Measurements from ENCODE around the gene CCDC97.

CCDC97 gene

DNA sequence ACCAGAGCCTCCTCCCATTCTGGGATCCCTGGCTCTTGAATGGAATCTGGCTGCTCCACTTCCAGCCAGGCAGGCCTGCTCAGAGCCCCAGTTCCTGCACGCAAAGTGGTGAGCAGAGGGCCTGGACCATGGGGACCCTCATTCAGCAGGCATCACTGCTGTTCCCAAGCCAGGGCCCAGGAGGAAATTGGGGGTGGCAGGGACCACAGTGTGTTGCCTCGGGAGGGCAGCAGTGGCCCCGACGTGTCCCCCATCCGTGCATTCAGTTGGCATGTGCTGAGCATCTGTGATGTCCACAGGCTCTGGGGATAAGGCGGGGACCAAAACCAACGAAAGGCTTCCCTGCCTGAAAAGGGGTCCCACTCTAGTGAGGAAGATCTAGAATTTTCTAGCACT is 11.2 kb downstream of the CCDC97 start:
- no peak for DNase-seq

DNA sequence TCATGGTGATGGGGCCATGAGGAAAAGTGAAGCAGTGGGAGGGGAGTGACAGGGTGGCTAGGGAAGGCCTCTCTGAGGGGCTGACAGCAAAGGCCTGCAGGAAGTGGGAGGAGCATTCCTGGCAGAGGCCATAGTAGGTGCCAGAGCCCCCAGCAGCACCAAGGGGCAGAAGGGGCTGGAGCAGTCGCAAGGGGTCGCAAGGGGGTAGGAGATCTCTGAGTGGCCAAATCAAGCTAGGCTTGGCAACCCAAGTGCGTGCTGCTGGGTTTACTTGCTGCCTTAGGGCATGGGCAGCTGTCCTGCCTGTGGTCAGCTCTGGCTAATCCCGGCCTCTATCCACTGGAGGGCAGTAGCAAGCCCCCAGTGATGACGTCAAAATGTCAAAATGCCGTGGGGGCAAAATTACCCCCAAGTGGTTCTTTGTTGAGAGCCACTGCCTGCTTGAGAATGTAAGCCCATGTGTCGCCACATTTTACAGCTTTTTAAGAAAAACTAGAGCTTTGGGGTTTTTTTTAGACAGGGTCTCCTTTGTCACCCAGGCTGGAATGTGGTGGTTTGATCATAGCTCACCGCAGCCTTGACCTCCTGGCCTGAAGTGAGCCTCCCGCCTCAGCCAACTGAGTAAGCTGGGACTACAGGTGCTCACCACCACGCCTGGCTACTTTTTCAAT is 11.8 kb downstream of the CCDC97 start:
- no peak for DNase-seq

DNA sequence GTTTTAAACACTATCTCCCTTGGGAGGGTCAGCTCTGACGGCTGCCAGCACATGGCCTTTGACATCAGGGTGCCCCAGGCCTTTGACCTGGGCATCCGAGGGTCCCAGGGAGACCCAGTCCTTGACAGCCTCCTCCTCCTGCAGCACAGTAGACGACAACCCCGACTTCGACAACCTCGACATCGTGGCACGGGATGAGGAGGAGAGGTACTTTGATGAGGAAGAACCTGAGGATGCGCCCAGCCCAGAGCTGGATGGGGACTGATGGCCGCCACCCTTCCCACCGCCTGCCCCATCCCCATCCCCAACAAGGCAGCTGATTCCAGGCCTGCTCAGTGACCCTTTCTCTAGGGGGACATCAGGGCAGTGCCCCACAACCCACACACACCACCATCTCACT is 12.5 kb downstream of the CCDC97 start:
- no peak for DNase-seq

DNA sequence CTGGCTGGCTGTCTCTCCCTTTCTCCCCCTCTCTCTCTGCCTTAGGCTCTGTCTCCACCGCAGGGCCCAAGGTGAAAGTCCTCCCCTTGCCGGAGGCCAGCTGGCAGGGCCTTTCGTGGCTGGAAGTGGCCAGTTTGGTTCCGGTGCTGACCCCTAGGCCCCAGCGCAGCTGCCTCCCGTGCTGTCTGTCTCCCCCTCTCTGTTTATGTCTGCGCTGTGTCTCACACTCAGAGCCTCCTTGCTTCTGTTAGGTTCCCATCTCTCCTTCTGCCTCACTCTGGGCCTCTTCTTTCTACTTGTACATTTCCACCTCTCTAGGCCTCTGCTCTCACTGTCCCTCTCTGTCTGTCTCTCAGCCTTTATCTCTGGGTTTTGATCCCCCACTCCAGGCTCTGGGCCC is 13.1 kb downstream of the CCDC97 start:
- DNase-seq: no peak

DNA sequence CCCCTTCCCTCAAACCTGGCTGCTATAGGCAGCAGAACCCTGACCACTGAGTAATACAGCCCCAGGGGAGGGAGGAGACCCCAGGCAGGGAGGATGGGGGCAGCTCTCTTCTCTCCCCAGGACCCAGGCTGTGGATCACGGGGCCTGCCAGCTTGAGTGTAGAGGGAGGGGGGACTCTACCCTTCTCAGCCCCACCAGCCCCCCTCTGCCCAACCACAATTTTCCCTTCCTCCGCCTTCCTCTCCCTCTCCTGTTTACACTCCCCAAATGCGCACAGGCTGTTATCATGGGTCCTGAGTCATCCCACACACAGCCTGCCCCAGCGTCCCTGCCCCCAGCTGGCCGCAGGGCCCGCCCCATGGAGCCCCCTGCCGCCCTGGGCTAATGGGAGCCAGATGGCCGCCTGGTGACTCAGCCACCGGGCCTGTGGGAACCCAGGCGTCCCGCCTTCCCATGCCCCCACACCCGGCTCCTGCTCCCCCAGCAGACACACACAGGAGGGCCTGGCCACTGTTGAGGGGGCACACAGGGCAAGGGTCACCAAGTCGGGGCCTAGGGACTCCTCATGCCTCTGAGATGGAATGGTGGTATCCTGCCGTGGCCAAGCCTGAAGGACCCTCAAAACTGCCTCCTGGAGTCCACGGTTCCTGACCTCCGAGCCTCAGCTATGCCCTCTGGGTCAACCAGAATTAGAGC is 13.6 kb downstream of the CCDC97 start:
- DNase-seq: no peak

DNA sequence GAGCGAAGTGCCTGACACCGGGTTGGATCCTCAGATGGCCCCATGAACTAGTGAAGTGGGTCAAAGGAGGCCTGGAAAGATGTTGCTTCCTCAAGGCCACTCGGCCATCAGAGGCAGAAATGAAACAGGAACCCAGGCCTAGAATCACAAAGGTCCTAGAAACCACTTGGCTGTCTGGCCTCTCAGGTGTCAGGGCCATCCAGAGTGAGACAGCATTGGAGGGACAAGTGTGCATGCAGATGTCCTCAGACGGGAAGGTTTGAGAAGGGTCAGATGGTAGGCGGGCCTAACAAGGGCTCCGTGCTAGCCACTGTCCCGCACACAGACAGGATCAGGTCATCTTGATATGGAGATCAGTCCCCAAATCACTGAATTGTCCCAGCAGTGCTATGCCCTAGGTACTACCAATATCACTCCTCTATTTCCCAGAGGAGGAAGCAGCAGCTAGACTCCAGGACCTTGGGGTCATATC is 14.3 kb downstream of the CCDC97 start:
- DNase-seq: no peak

DNA sequence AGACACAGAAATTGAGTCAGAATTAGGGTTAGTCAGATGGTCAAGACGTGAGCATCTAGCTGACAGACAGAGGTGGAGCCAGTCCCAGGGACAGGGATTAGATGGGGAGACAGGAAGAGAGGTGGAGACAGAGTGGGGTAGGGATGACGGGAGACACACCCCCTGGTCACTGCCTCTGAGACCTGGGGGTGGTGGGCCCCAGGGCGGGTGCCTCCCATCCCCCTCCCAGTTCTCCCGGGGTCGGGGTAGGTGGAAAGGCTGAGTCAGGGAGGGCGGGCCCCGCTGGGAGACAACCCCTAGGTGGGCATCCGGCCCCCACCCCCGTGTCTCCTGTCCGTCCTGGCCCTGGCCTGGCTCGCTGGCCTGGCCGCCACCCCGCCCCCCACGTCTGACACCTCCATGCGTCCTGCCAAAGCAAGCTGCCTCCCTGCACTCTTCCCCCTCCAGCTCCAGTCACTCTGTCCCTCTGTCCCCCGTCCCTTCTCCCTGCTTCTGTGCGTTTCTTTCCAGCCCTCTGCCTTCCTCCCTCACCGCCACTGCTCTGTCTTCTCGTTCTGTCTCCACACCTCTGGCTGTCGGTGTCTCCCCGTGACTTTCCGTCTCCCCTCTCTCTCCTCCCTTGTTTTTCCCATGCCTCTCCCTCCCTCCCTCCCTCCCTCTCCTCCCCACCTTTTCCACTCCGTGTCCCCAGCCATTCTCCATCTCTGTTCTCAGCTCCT is 15.1 kb downstream of the CCDC97 start:
- no peak for DNase-seq

DNA sequence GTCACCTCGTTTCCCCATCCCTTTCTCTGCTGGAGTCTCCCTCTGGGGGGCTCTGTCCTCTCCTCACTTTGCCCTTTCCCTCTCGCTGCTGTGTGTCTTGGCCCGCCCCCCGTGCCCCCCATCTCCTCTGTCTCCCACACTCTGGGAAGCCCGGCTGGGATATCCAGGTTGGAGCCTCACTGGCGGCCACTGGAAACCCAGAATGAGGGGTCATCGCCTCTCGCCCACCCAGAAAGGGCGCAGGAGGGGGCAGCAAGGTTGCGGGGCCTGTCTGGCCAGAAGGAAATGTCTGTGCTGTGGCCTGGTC is 15.6 kb downstream of the CCDC97 start:
- no peak for DNase-seq

DNA sequence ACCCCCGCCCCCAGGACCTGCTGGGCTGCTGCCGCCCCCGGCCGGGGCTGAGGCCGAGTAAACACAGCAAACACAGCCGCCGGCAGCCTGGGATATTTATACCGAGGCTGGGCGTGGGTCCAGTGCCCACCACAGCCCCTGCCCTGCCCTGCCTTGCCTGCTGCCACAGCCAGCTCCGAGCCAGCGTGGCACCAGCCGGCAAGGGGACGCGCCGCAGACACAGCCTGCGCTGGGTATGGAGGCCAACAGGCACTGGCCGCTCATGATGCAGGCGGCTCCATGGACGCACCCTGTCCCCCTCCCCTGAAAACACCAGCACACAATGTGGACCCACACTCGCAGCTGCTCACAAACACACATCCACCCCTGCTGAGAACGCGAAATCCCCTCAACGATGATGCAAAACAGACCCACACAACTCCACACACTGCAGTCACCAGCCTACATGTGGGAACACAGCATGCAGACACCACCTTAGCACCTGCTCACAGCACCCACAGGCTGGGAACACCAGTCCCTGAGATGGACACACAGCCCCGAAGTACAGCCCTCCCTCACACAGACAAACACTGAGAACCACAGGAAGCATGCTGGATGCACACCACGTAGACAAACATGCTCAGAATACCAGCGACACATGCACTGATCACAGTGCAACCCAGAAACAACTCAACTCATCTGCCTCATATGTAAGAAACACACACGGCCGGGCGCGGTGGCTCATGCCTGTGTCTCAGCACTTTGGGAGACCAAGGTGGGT is 16.2 kb downstream of the CCDC97 start:
- DNase-seq: no peak

DNA sequence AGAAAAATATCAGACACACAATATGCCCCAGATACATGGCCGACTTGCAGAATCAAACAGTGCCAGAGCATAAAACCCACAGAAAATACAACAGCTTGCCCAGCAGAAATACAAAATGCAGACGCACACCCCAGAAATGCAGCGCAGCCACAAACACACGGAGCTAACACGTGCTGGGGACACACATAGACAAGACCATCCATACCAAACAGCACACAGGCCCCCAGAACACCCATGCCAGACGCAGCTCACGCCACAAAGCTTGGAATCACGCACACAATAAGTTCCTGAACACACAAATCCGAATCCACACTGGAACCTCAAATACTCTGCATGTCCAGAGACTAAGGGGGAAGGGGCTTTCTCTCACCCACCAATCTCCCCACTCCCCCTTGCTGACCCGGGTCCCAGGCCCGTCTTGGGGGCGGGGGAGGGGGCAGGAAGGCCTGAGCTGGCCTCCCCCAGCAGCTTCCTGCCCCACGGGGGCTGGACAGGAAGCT is 17.2 kb downstream of the CCDC97 start:
- DNase-seq: no peak

DNA sequence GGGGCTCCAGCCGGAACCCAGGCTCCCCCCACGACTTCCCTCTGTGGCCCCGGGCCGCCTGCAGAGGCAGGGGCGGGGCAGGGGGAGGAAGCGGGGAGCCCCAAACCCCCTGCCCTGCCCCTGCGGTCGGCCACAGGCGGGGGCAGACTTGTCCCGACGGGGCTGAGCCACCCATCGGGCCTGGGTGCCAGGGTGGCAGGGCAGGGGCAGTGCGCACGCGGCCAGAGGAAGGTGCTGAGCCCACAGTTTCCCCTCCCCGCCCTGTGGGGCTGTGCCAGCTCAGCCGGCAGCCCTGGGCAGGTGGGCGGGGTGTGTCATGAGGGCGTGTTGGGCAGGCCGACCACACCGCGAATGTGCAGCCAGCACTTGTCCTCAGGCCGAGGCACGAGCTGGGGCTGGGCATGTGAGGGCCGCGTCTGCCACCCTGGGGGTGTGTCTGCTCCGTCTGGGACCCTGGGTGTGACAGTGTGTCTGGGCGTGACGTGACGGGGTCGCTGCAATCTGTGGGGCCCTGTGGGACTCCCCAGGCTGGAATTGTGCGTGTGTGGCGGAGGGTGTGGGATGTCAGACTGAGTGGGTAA is 17.7 kb downstream of the CCDC97 start:
- no peak for DNase-seq

DNA sequence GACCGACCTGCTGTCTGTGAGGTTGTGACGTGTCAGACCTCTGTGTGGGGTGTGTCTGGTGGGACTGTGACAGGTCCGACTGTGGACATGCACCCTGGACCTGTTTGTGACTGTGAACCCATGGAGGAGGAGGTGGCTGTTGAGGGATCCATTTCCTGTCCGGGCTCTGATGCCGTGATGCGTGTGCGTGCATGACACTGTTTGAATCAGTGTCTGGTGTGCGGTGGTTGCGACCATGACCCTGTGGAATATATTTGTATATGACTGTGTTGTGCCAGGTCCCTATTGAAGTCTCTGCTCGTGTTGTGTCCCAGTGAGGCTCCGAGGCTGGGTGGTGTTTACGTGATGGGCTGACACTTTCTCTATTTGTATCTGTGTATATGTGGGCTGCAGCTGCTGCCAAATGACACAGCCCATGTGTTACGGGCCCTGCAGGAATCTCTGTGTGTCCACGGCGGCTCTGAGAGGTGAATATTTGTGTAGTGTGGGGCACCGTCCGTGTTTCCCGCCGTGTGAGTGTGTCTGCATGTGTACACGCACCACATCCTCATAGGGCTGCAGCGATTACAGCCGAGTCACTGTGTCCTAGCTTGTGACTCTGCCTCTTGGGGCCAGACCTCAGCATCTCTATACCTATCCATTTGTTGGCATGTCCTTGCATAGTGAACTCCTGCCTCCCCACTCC is 18.3 kb downstream of the CCDC97 start:
- DNase-seq: no peak

DNA sequence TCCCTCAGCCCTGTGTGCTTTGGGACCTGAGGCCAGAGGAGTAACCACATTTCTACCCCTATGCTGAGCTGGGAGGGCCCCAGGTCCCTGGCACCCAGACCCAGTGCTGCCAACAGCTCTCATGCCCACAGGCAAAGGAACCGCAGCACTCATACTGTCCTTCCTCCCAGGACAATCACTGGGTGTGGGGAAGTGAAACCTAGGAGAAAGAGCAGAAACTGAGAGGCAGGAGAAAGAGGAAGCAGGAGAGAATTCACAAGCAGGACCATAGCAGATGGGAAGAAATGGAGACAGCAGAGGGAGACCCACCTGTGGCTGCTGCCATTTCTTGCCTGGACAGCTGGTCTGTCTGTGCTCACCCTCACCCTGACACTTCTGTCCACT is 18.9 kb downstream of the CCDC97 start:
- DNase-seq: no peak

DNA sequence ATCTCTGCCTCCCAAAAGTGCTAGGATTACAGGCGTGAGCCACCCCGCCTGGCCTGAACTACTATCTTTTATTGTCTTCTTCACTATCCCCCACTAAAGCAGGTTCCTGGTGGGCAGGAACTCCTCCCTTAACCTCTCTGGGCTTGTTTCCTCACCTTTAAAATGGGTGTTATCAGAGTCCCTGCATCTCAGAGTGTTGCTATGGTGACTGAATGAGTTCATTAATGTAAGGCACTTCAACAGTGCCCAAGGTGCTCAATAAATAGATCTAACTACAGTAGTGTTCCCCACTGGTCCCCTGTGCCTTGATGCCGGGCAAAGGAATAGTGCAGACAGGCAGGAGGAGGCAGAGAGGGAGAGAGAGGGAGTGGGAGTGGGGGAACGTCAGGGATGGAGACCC is 20.5 kb downstream of the CCDC97 start:
- DNase-seq: no peak

DNA sequence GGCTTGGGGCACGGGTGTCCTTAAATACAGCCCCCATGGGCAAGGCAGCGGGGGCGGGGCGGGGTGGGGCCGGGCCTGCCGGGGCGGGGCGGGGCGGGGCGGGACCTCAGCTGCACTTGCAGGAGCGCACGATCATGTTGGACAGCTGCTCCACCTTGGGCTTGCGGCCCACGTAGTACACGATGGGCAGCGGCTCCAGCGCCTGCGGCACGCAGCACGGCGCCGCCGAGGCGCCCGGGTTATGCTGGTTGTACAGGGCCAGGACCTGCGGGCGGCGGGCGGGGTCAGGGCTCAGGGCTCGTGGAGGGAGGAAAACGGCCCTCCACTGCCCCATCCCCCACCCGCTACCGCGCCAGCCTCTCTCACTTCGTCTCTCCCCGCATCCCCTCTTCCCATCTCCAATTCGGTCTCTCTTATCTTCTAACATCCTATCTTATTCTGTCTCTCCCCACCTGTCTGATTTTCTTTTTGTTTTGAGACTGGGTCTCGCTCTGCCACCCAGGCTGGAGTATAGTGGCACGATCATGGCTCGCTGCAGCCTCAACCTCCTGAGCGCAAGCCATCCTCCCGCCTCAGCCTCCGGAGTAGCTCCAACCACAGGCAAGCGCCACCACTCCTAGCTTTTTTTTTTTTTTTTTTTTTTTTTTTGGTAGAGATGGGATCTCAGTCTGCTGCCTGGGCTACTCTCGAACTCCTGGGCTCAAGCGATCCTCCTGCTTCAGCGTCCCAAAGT is 21.1 kb downstream of the CCDC97 start:
- no peak for DNase-seq

DNA sequence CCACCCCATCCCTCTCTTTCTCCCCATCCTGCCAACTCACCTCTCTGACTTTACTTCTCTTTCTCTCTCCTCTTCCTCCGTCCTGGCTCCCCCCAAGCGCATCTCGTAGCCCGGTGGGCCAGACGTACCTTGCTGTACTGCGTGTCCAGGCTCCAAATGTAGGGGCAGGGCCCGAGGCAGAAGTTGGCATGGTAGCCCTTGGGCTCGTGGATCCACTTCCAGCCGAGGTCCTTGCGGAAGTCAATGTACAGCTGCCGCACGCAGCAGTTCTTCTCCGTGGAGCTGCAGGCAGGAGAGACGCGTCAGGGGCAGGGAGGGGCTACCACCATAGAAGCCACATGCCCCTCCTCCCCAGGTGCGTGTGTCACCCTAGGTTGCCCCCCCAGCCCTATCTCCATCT is 22.0 kb downstream of the CCDC97 start:
- DNase-seq: no peak

DNA sequence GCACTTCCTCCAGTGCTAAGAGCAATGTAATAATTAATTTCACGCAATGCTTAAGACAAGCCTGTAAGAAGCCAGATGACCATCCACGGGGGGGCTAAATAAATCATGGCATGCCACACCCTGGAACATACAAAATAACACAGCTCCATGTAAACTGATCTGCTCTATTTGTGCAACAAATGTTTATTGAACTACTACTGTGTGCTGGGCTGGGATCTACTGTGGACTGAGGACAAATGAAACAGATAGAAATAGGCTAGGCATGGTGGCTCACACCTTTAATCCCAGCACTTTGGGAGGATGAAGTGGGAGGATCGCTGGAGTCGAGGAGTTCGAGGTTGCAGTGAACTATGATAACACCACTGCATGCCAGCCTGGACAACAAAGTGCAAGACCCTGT is 22.5 kb downstream of the CCDC97 start:
- no peak for DNase-seq

DNA sequence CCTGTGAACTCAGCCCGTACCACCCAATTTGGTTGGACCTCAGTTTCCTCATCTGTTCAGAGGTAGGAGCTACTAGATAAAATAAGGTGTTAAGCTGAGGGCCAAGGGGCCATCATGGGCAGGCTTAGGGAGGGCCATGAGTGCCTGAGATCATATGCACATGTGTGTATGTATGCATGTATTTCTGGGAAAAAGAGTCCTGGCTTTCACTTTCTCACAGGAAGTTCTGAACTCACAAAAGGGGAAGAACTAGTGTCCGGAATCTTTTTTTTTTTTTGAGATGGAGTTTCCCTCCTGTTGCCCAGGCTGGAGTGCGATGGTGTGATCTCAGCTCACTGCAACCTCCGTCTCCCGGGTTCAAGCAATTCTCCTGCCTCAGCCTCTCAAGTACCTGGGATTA is 24.8 kb downstream of the CCDC97 start:
- no peak for DNase-seq

DNA sequence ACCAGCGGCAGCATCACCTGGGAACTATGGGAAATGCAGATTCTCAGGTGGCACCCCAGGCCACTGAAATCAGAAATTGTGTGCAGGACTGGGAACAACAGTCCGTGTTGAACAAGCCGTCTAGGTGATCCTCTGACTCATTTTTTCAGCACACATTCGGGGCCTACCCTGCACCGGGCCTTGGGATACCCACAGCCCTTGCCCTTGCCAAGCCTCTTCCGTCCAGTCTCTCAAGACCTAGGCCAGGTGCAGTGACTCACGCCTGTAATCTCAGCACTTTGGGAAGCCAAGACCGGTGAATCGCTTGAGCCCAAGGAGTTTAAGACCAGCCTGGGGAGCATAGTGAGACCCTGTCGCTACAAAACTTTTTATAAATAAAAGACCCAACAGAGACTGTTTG is 25.5 kb downstream of the CCDC97 start:
- no peak for DNase-seq

DNA sequence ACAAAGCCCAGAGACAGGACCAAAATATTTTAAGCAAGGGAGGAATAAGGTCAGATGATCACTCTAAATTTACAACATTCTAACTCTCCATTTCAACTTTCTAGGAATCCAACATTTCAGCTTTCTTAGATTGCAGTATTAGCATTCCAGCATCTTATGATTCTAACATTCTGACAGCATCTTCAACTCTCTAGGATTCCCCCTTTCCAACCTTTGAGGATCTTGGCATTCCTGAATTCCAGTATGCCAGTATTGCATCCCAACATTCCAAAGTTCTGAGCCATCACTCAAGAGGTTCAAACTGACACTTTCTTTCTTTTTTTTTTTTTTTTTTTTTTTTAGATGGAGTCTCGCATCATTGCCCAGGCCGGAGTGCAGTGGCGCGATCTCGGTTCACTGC is 30.0 kb downstream of the CCDC97 start:
- no peak for DNase-seq

DNA sequence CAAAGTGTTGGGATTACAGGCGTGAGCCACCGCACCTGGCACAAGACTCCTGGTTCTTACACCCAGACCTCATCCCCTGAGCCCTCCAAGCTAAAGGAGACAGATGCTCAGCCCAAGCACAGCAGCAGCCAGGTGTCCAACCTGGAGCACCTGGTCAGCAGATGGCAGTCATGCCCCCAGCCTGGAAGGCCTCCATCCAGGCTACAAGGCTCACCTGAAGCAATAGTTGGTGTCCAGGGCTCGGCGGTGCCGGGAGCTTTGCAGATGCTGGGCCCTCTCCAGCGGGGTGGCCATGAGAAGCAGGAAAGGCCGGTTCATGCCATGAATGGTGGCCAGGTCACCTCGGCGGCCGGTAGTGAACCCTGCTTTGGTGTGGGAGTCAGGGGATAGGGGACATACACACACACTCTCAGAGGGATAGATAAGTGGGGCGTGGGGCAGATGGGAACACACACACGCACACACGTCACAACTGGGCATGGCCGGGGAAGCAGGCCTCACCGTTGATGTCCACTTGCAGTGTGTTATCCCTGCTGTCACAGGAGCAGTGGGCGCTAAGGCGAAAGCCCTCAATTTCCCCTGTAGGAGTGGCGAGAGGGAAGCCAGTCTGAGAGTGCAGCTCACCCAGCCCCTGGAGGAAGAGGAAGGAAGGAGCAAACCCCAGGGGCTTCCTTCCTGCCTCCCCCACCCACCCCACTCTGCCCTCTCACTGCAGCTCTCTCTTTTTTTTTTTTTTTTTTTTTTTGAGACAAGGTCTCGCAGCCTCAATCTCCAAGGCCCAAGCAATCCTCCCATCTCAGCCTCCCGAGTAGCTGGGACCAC is 31.9 kb downstream of the CCDC97 start:
- no peak for DNase-seq
